HEK293 (cell line): ENCODE measurements around the gene PIK3R2.
A peak's percentile ranks its signal among the peaks of the same experiment; 100 is the strongest.

Experiments used
- CTCF ChIA-PET: fragments of 350-600 bp; formaldehyde crosslinking; extraction: SDS; loops from one replicate; lab custom pipeline; 2021; ENCODE audit warnings: antibody characterized with exemption; lab: Yijun Ruan, JAX
- POLR2A ChIA-PET: fragments of 300-600 bp; formaldehyde crosslinking; extraction: SDS; loops from one replicate; lab custom pipeline; 2020; ENCODE audit warnings: antibody characterized with exemption, inconsistent platforms; lab: Yijun Ruan, JAX
- H3K27ac ChIP-seq: fragments of 200-500 bp; sonication (Bioruptor generic); 2 replicates; pipeline ENCODE4 v1.5.1; 2014; ENCODE audit warnings: low read depth, low read length, control low read depth, inconsistent platforms; ENCODE audit errors: extremely low read depth
- H3K36me3 ChIP-seq, 2 experiments: fragments of 200-500 bp in 1 of 2; sonication (Bioruptor generic) in 1 of 2; 1 replicate in 1 of 2; 2 replicates in 1 of 2; pipeline ENCODE4 v1.5.1; 2014 to 2017; ENCODE audit warnings: inconsistent platforms in 2 of 2, low read length in 2 of 2; ENCODE audit not compliant: control insufficient read depth in 2 of 2, insufficient read depth in 1 of 2
- H3K4me1 ChIP-seq: fragments of 200-500 bp; sonication (Bioruptor generic); 2 replicates; pipeline ENCODE4 v1.5.1; 2014; ENCODE audit warnings: mild to moderate bottlenecking, low read length, inconsistent platforms; ENCODE audit not compliant: control insufficient read depth, insufficient read depth
- H3K4me3 ChIP-seq: 2 replicates; pipeline ENCODE4 v1.5.1; 2011; ENCODE audit warnings: low read depth, mild to moderate bottlenecking, control low read depth, low read length, moderate library complexity
- H3K9me3 ChIP-seq: fragments of 200-500 bp; sonication (Bioruptor generic); 2 replicates; pipeline ENCODE4 v1.5.1; 2014; ENCODE audit warnings: low read depth, low read length, inconsistent platforms; ENCODE audit not compliant: control insufficient read depth, insufficient read depth
- ATF2 ChIP-seq: fragments of 450-650 bp; formaldehyde crosslinking; IDR thresholded peaks from 2 replicates; pipeline ENCODE4 v1.5.1; 2016; ENCODE audit warnings: missing biosample characterization, missing genetic modification characterization, low read depth
- HOXD13 ChIP-seq: sonication (generic); formaldehyde crosslinking; IDR thresholded peaks from 2 replicates; pipeline ENCODE4 v1.8.0; 2022; ENCODE audit warnings: missing genetic modification reagents, borderline replicate concordance
- KLF7 ChIP-seq: fragments of 450-650 bp; formaldehyde crosslinking; IDR thresholded peaks from 2 replicates; pipeline ENCODE4 v1.5.1; 2016; ENCODE audit warnings: missing biosample characterization, missing genetic modification characterization, borderline replicate concordance
- SP3 ChIP-seq: fragments of 450-650 bp; formaldehyde crosslinking; IDR thresholded peaks from 2 replicates; pipeline ENCODE4 v1.5.1; 2016; ENCODE audit warnings: missing biosample characterization, missing genetic modification characterization
- ZFP3 ChIP-seq: fragments of 450-650 bp; formaldehyde crosslinking; IDR thresholded peaks from 2 replicates; pipeline ENCODE4 v1.5.1; 2016; ENCODE audit warnings: low read depth, missing biosample characterization, missing genetic modification characterization
- ZNF112 ChIP-seq: fragments of 450-650 bp; formaldehyde crosslinking; IDR thresholded peaks from 2 replicates; pipeline ENCODE4 v1.5.0; 2017; ENCODE audit warnings: missing biosample characterization, missing genetic modification characterization
- ZNF274 ChIP-seq, 2 experiments: fragments of 200-500 bp in 1 of 2; fragments of 450-650 bp in 1 of 2; sonication (Bioruptor generic) in 1 of 2; formaldehyde crosslinking in 1 of 2; IDR thresholded peaks; 2 replicates each; pipeline versions ENCODE4 v1.5.1 to v1.6.1; 2014 to 2016; ENCODE audit warnings: borderline replicate concordance in 1 of 2, inconsistent platforms in 1 of 2, low read length in 1 of 2, missing biosample characterization in 1 of 2, missing genetic modification characterization in 1 of 2
- ZNF292 ChIP-seq: fragments of 450-650 bp; formaldehyde crosslinking; IDR thresholded peaks from 2 replicates; pipeline ENCODE4 v1.5.1; 2016; ENCODE audit warnings: low read depth, missing biosample characterization, missing genetic modification characterization, borderline replicate concordance
- ZNF302 ChIP-seq: fragments of 450-650 bp; formaldehyde crosslinking; IDR thresholded peaks from 2 replicates; pipeline ENCODE4 v1.5.1; 2016; ENCODE audit warnings: missing biosample characterization, missing genetic modification characterization, low read depth
- ZNF449 ChIP-seq: fragments of 450-650 bp; formaldehyde crosslinking; IDR thresholded peaks from 2 replicates; pipeline ENCODE4 v1.5.1; 2017; ENCODE audit warnings: missing biosample characterization, mild to moderate bottlenecking, missing genetic modification characterization, moderate library complexity
- ZNF501 ChIP-seq: fragments of 450-650 bp; formaldehyde crosslinking; IDR thresholded peaks from 2 replicates; pipeline ENCODE4 v1.5.1; 2016; ENCODE audit warnings: missing biosample characterization, missing genetic modification characterization
- ZSCAN16 ChIP-seq: fragments of 450-650 bp; formaldehyde crosslinking; IDR thresholded peaks from 2 replicates; pipeline ENCODE4 v1.5.1; 2016; ENCODE audit warnings: missing biosample characterization, missing genetic modification characterization
- TF ChIP-seq, protein P1 (sequence below): fragments of 450-650 bp; formaldehyde crosslinking; conservative IDR thresholded peaks from 2 replicates; pipeline ENCODE4 v1.5.1; 2016; ENCODE audit warnings: low read depth, missing biosample characterization, missing genetic modification characterization
- TF ChIP-seq, protein P2 (sequence below): fragments of 450-650 bp; formaldehyde crosslinking; IDR thresholded peaks from 2 replicates; pipeline ENCODE4 v1.5.1; 2017; ENCODE audit warnings: missing biosample characterization, missing genetic modification characterization
- TF ChIP-seq, protein P3 (sequence below): fragments of 450-650 bp; formaldehyde crosslinking; IDR thresholded peaks from 2 replicates; pipeline ENCODE4 v1.5.1; 2016; ENCODE audit warnings: missing biosample characterization, missing genetic modification characterization, borderline replicate concordance

Gene PIK3R2

GRCh38 chr19:18165794-18166544 is 13.0 kb downstream of the PIK3R2 start:
- Histone ChIP-seq H3K27ac (no peak overlapping the region), H3K9me3 (no peaks in the 10 kb centered on the region), H3K4me3 (no peak overlapping the region), H3K4me1 (no peaks in the 10 kb centered on the region), H3K36me3 (peaks cover 21 to 73% of the 10 kb centered on the region in 2 experiments; a peak in 2 of 3 replicates)
- ChIA-PET POLR2A (interaction anchor here (0.6 kb wide), 1 partner anchor 54 kb away, joined by 3 read pairs; no protein-coding TSS in a partner anchor), CTCF (interaction anchor here (7.2 kb wide), 1 partner anchor 52 kb away, joined by 83 read pairs; no protein-coding TSS in a partner anchor)
- peak; percentile 97 for TF ChIP-seq ZFP3 (tag by site-specific recombination)
- TF ChIP-seq SP3 (tag by site-specific recombination), result no peak

- Histone ChIP-seq H3K4me3 (no peak overlapping the region), H3K36me3 (peaks cover 21 to 71% of the 10 kb centered on the region in 2 experiments; a peak in 2 of 3 replicates), H3K9me3 (no peaks in the 10 kb centered on the region), H3K27ac (no peak overlapping the region), H3K4me1 (no peaks in the 10 kb centered on the region)
- TF ChIP-seq, protein P1, sequence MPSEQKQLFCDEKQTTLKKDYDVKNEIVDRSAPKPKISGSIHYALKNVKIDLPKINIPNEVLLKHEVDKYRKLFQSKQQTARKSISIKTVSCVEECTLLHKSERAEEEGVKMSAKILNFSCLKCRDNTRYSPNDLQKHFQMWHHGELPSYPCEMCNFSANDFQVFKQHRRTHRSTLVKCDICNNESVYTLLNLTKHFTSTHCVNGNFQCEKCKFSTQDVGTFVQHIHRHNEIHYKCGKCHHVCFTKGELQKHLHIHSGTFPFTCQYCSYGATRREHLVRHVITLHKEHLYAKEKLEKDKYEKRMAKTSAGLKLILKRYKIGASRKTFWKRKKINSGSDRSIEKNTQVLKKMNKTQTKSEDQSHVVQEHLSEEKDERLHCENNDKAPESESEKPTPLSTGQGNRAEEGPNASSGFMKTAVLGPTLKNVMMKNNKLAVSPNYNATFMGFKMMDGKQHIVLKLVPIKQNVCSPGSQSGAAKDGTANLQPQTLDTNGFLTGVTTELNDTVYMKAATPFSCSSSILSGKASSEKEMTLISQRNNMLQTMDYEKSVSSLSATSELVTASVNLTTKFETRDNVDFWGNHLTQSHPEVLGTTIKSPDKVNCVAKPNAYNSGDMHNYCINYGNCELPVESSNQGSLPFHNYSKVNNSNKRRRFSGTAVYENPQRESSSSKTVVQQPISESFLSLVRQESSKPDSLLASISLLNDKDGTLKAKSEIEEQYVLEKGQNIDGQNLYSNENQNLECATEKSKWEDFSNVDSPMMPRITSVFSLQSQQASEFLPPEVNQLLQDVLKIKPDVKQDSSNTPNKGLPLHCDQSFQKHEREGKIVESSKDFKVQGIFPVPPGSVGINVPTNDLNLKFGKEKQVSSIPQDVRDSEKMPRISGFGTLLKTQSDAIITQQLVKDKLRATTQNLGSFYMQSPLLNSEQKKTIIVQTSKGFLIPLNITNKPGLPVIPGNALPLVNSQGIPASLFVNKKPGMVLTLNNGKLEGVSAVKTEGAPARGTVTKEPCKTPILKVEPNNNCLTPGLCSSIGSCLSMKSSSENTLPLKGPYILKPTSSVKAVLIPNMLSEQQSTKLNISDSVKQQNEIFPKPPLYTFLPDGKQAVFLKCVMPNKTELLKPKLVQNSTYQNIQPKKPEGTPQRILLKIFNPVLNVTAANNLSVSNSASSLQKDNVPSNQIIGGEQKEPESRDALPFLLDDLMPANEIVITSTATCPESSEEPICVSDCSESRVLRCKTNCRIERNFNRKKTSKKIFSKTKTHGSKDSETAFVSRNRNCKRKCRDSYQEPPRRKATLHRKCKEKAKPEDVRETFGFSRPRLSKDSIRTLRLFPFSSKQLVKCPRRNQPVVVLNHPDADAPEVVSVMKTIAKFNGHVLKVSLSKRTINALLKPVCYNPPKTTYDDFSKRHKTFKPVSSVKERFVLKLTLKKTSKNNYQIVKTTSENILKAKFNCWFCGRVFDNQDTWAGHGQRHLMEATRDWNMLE (tag by site-specific recombination), result no peak
- TF ChIP-seq KLF7 (no peak), ZNF292 (tag by site-specific recombination) (no peak), ZNF302 (no peak), ZNF274 (IDR thresholded peaks at IDR 0.05; ENCODE audit: low read length) (no peak), ZNF274 (tag by site-specific recombination; IDR thresholded peaks at IDR 0.05; ENCODE audit: borderline replicate concordance) (no peak), HOXD13 (CRISPR knock-in tag) (no peak), ATF2 (tag by site-specific recombination) (no peak), ZSCAN16 (tag by site-specific recombination) (no peak), ZNF112 (tag by site-specific recombination) (no peak), ZNF449 (tag by site-specific recombination) (no peak), ZNF501 (tag by site-specific recombination) (no peak)
- TF ChIP-seq, protein P2, sequence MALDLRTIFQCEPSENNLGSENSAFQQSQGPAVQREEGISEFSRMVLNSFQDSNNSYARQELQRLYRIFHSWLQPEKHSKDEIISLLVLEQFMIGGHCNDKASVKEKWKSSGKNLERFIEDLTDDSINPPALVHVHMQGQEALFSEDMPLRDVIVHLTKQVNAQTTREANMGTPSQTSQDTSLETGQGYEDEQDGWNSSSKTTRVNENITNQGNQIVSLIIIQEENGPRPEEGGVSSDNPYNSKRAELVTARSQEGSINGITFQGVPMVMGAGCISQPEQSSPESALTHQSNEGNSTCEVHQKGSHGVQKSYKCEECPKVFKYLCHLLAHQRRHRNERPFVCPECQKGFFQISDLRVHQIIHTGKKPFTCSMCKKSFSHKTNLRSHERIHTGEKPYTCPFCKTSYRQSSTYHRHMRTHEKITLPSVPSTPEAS (tag by site-specific recombination), result no peak
- TF ChIP-seq, protein P3, sequence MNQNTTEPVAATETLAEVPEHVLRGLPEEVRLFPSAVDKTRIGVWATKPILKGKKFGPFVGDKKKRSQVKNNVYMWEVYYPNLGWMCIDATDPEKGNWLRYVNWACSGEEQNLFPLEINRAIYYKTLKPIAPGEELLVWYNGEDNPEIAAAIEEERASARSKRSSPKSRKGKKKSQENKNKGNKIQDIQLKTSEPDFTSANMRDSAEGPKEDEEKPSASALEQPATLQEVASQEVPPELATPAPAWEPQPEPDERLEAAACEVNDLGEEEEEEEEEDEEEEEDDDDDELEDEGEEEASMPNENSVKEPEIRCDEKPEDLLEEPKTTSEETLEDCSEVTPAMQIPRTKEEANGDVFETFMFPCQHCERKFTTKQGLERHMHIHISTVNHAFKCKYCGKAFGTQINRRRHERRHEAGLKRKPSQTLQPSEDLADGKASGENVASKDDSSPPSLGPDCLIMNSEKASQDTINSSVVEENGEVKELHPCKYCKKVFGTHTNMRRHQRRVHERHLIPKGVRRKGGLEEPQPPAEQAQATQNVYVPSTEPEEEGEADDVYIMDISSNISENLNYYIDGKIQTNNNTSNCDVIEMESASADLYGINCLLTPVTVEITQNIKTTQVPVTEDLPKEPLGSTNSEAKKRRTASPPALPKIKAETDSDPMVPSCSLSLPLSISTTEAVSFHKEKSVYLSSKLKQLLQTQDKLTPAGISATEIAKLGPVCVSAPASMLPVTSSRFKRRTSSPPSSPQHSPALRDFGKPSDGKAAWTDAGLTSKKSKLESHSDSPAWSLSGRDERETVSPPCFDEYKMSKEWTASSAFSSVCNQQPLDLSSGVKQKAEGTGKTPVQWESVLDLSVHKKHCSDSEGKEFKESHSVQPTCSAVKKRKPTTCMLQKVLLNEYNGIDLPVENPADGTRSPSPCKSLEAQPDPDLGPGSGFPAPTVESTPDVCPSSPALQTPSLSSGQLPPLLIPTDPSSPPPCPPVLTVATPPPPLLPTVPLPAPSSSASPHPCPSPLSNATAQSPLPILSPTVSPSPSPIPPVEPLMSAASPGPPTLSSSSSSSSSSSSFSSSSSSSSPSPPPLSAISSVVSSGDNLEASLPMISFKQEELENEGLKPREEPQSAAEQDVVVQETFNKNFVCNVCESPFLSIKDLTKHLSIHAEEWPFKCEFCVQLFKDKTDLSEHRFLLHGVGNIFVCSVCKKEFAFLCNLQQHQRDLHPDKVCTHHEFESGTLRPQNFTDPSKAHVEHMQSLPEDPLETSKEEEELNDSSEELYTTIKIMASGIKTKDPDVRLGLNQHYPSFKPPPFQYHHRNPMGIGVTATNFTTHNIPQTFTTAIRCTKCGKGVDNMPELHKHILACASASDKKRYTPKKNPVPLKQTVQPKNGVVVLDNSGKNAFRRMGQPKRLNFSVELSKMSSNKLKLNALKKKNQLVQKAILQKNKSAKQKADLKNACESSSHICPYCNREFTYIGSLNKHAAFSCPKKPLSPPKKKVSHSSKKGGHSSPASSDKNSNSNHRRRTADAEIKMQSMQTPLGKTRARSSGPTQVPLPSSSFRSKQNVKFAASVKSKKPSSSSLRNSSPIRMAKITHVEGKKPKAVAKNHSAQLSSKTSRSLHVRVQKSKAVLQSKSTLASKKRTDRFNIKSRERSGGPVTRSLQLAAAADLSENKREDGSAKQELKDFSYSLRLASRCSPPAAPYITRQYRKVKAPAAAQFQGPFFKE (tag by site-specific recombination), result no peak
- POLR2A ChIA-PET, result no interaction called here
- CTCF ChIA-PET, result interaction anchor here (1.7 to 7.2 kb wide), 2 partner anchors 53 to 106 kb away, joined by 5 to 83 read pairs; no protein-coding TSS in a partner anchor
Observed at GRCh38 chr19:18167011-18167410, 14.0 kb downstream of the PIK3R2 start.
